Measurements from ENCODE around the gene CIT. TPM values are rescaled to one million over a fixed set of nuclear protein-coding genes. Genes with fewer than 3 reads are reported as not detected.

CIT gene
- total and polyA plus RNA-seq, 10 of the 15 experiments (the other 5 are each of a cell fraction or from before 2014, with no cell fraction given) = 1.0 to 38.2 (median 14.9) TPM

- TF ChIP-seq ATF2 (IDR thresholded peaks at IDR 0.05; ENCODE audit: low read length) = no peak
- TF ChIP-seq SREBF1 (IDR thresholded peaks at IDR 0.05; ENCODE audit: low read length) = no peak
- 0 out of 2 replicates have a peak, but pooled peaks have one; percentile 65 for TF ChIP-seq MXI1 (IDR thresholded peaks at IDR 0.05; ENCODE audit: low read depth, low read length)
- TF ChIP-seq RFX5 (IDR thresholded peaks at IDR 0.05; ENCODE audit: low read depth, low read length) = peak; percentile 75
- TF ChIP-seq USF1 (IDR thresholded peaks at IDR 0.05; ENCODE audit: borderline replicate concordance, extremely low read length, insufficient read depth, low read depth, low read length) = no peak
- no peak for TF ChIP-seq MLLT1 (IDR thresholded peaks at IDR 0.05)
- no peak; the same call in 1 of the 2 replicates for TF ChIP-seq ATF7 (IDR thresholded peaks at IDR 0.05; ENCODE audit: low read depth)
- peak; percentile 92 for TF ChIP-seq SP1 (IDR thresholded peaks at IDR 0.05; ENCODE audit: low read depth, low read length)
- no peak for TF ChIP-seq SREBF2 (IDR thresholded peaks at IDR 0.05; ENCODE audit: low read length)
- TF ChIP-seq FOXK2 (IDR thresholded peaks at IDR 0.05) = no peak
- TF ChIP-seq ZBTB11 (CRISPR knock-in tag; IDR thresholded peaks at IDR 0.05) = no peak
- peak; percentile 88 for TF ChIP-seq CHD2 (IDR thresholded peaks at IDR 0.05; ENCODE audit: borderline replicate concordance, low read depth, low read length)
- no peak for TF ChIP-seq JUNB (IDR thresholded peaks at IDR 0.05)
- no peak for TF ChIP-seq ZNF207 (IDR thresholded peaks at IDR 0.05; ENCODE audit: borderline replicate concordance)
- TF ChIP-seq SUPT20H (IDR thresholded peaks at IDR 0.05; ENCODE audit: borderline replicate concordance, control insufficient read depth, low read depth, low read length) = no peak
- TF ChIP-seq POLR2AphosphoS5 (IDR thresholded peaks at IDR 0.05; ENCODE audit: low read length) = no peak
- no peak for TF ChIP-seq IRF4 (IDR thresholded peaks at IDR 0.05; ENCODE audit: low read depth, low read length)
- peak; percentile 23; the same call in 1 of the 2 replicates for TF ChIP-seq RUNX3 (IDR thresholded peaks at IDR 0.05; ENCODE audit: low read length)
- peak; percentile 50; the same call in 1 of the 2 replicates for TF ChIP-seq CEBPZ (IDR thresholded peaks at IDR 0.05; ENCODE audit: low read depth, low read length)
- no peak for TF ChIP-seq CHD4 (IDR thresholded peaks at IDR 0.05)
Observed at GRCh38 chr12:119876761-119877638, at the start of gene CIT (continued).
